OCI-LY1 (cell line): ENCODE data around the gene RFC5.

Experiments used
- EZH2 ChIP-seq: fragments of 200-600 bp; sonication (generic), shearing (Covaris generic); IDR thresholded peaks from 2 replicates; pipeline ENCODE4 v1.8.0; 2017; ENCODE audit warnings: borderline replicate concordance, mixed run types, mild to moderate bottlenecking, antibody characterized with exemption, low read length, moderate library complexity, mixed read lengths
- TF ChIP-seq, protein P1 (sequence below): fragments of 200-600 bp; sonication (generic), shearing (Covaris generic); IDR thresholded peaks from 2 replicates; pipeline ENCODE4 v1.5.1; 2017; ENCODE audit warnings: mild to moderate bottlenecking, antibody characterized with exemption, low read length, moderate library complexity, mixed read lengths

DNA sequence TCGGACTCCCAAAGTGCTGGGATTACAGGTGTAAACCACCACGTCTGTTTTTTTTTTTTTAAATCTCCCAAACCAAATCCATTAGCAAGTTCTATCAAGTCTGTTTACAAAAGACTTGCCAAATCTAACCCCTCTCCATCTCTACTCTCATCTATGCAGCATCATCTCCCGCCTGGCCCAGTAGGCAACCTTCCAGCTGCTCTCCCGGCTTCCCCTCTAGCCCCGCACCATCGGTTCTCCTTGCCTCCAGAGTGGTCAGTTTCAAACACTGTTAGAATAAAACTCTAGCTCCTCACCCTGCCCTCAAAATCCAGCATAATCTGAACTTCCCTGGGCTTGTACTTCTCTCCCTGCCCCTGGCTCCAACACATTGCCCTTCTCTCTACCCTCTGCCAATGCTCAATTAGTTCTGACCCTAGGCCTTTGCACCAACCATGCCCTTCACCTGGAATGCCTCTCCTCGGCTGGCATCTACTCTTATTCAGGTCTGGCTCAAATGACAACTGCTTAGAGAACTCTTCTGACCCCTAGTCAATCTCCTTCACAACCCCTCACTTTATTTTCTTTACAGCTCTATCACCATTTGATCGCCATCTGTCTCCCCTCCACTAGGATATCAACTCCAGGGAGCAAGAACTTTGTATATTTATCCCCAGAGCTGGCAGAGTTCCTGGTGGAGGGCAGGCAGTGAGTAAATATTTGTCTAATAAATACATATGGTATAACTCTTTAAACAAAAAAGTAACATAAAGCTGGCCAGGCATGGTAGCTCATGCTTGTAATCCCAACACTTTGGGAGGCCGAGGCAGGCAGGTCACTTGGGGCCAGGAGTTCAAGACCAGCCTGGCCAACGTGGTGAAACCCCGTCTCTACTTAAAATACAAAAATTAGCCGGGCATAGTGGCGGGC is 39.6 kb downstream of the RFC5 start:
- TF ChIP-seq, protein P1, sequence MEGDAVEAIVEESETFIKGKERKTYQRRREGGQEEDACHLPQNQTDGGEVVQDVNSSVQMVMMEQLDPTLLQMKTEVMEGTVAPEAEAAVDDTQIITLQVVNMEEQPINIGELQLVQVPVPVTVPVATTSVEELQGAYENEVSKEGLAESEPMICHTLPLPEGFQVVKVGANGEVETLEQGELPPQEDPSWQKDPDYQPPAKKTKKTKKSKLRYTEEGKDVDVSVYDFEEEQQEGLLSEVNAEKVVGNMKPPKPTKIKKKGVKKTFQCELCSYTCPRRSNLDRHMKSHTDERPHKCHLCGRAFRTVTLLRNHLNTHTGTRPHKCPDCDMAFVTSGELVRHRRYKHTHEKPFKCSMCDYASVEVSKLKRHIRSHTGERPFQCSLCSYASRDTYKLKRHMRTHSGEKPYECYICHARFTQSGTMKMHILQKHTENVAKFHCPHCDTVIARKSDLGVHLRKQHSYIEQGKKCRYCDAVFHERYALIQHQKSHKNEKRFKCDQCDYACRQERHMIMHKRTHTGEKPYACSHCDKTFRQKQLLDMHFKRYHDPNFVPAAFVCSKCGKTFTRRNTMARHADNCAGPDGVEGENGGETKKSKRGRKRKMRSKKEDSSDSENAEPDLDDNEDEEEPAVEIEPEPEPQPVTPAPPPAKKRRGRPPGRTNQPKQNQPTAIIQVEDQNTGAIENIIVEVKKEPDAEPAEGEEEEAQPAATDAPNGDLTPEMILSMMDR: no peak
- no peak for TF ChIP-seq EZH2
